CD4-positive, alpha-beta T cell treated with Interleukin-1 beta for 1 hour (primary cell): Measurements from ENCODE around the gene C8B.

ENCODE experiments used
- DNase-seq, 2 donors: peaks; one replicate each; pipeline ENCODE4 v3.0.0-alpha.2; 2020 to 2022

The C8B gene

DNA sequence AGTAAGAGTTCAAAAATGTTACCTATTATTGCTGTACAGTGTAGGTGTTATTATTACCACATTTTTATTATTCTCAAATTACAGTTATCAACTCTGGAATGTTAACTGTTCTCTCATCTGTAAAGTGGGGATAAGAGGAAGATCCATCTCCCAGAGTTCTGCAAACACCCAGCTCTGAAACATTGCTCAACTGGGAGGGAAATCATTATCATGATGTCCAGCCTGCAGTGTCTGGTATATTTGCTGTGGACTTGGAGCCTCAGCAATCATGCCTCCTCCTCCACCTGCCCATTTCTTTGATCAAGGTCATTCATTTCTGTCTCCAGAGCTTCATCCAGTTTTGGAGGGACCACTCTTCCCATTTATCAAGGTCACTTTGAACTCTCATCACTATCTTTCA is 71.8 kb downstream of the C8B start:
- DNase-seq, result no peak

GRCh38 chr1:56890229-56890628 is 75.6 kb downstream of the C8B start:
- no peak for DNase-seq

DNA sequence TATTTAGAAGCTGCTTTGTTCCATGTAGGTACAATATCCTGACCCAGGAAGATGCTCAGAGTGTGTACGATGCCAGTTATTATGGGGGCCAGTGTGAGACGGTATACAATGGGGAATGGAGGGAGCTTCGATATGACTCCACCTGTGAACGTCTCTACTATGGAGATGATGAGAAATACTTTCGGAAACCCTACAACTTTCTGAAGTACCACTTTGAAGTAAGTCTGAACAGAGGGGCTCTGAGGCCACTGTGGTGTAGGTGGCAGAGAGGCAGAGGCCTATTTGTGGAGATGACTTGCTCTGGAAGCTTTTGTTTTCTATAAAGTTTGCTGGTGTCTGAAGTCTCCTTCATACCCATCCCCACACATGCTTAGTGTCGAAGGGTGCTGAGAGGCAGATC is 84.4 kb downstream of the C8B start:
- DNase-seq, result no peak

DNA sequence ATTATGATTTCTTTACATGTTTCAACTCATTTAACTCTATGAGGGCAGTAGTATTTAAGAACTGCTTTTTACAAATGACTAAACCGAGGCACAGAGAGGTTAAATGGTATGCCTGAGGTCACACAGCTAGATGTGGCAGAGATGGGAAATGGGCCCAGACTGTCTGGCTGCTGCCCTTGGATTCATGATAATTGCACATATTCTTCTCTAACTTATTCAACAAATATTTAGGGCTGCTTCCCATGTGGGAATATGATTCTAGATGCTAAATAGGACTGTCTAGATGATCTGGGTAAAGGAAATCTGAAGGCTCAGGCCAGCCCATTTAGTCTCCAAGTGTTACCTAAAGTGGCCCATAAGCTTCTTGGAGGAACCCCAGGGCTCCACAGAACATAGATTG is 85.0 kb downstream of the C8B start:
- no peak for DNase-seq
